Fibroblast of skin of right biceps (primary cell): ENCODE measurements around the gene CCT8L2.
"Not testable (repeated sequence)": the region's sequence is repeated elsewhere in the genome, so short reads cannot be mapped to it uniquely, and the experiment has no call there.

Experiments used
- DNase-seq: peaks from one replicate; pipeline ENCODE4 v3.0.0-alpha.2; 2013

Gene CCT8L2

DNA sequence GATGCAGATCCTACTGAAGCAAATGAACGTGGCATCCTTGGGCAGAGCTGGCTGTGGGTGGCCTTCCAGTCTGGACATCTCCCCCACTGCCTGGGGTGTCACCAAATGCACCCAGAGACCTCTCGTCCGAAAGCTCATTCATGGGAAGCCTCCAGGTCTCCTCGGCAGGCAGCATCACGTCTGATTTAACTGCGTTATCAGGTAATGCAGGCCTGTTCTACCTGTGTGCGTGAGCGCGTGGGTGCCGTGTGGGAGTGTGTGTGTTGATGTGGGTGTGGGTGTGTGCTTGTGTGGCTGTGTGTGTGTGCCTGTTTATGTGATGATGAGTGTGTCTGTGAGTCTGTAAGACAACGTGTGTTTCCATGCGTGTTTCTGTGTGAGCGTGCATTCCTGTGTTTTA is 35.1 kb downstream of the CCT8L2 start:
- not testable (repeated sequence) for DNase-seq

DNA sequence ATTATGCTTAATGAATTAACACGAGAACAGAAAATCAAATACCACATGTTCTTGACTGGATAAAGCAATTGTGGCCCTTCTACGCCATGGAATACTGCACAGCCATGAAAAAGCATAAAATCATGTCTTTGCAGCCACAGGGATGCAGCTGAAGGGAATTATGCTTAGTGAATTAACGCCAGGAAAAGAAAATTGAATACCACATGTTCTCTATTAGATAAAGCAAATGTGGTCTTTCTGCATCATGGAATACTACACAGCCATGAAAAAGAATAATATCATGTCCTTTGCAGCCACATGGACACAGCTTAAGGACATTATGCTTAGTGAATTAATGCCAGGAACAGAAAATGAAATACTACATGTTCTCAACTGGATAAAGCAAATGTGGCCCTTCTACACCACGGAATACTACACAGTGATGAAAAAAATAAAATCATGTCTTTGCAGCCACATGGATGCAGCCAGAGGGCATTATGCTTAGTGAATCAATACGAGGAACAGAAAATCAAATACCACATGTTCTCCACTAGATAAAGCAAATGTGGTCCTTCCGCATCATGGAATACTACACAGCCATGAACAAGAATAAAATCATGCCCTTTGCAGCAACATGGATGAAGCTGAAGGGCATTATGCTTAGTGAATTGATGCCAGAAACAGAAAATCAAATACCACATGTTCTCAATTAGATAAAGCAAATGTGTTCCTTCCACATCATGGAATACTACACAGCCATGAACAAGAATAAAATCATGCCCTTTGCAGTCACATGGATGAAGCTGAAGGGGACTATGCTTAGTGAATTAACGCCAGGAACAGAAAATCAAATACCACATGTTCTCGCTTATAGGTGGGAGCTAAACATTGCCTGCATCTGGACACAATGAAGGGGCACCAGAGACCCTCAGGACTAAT is 37.3 kb downstream of the CCT8L2 start:
- not testable (repeated sequence) for DNase-seq

DNA sequence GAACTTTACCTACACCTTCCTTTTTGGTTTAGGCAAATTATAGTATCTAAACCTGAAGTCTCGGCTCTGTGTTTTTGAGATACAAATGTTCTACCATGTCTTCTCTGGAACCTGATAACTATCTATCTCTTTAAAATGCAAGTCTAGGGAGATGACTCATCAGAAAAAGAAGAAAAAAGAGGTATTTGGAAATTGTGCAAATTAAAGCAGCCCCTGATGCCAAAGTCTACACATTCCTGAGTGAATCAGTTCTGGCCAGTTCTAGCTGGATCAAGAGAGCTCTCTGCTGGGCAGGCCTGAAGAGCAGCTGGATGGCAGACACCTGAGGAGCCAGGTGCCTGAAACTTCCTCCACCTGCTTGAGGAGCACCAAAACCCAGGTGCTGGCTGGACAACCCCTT is 49.3 kb downstream of the CCT8L2 start:
- DNase-seq: not testable (repeated sequence)
